ENCODE measurements around the gene HS1BP3.
A peak's percentile ranks its signal among the peaks of the same experiment; 100 is the strongest.

Gene HS1BP3

GRCh38 chr2:20645301-20645701 is 5.6 kb downstream of the HS1BP3 start:
- Histone ChIP-seq H3K27ac (ENCODE audit: poor library complexity, severe bottlenecking) (no peak overlapping the region), H3K9me3 (ENCODE audit: severe bottlenecking) (no peaks in the 10 kb centered on the region), H3K27me3 (ENCODE audit: insufficient read depth, poor library complexity, severe bottlenecking) (no peaks in the 10 kb centered on the region), H3K4me3 (ENCODE audit: severe bottlenecking) (no peak overlapping the region), H3K36me3 (ENCODE audit: low read depth) (no peaks in the 10 kb centered on the region), H3K4me1 (ENCODE audit: insufficient read depth, poor library complexity, severe bottlenecking) (peaks cover 18% of the 10 kb centered on the region)
- ATAC-seq (ENCODE audit: low read depth) (no peak), DNase-seq (ENCODE audit: low spot score) (no peak)
- no peak for TF ChIP-seq CTCF (IDR thresholded peaks at IDR 0.05; ENCODE audit: poor library complexity, severe bottlenecking)

GRCh38 chr2:20643826-20644225 is 7.1 kb downstream of the HS1BP3 start:
- peaks cover 13% of the 10 kb centered on the region for H3K4me1 ChIP-seq (ENCODE audit: insufficient read depth, poor library complexity, severe bottlenecking)
- no peak for TF ChIP-seq CTCF (IDR thresholded peaks at IDR 0.05; ENCODE audit: poor library complexity, severe bottlenecking)
- H3K27me3 ChIP-seq (ENCODE audit: insufficient read depth, poor library complexity, severe bottlenecking), result no peaks in the 10 kb centered on the region
- H3K4me3 ChIP-seq (ENCODE audit: severe bottlenecking), result no peak overlapping the region
- ATAC-seq (ENCODE audit: low read depth) (no peak), DNase-seq (ENCODE audit: low spot score) (no peak)
- no peaks in the 10 kb centered on the region for H3K9me3 ChIP-seq (ENCODE audit: severe bottlenecking)
- H3K27ac ChIP-seq (ENCODE audit: poor library complexity, severe bottlenecking), result no peak overlapping the region
- no peaks in the 10 kb centered on the region for H3K36me3 ChIP-seq (ENCODE audit: low read depth)

GRCh38 chr2:20643060-20643459 is 7.8 kb downstream of the HS1BP3 start:
- Histone ChIP-seq H3K36me3 (ENCODE audit: low read depth) (no peaks in the 10 kb centered on the region), H3K9me3 (ENCODE audit: severe bottlenecking) (no peaks in the 10 kb centered on the region), H3K27ac (ENCODE audit: poor library complexity, severe bottlenecking) (no peak overlapping the region), H3K4me1 (ENCODE audit: insufficient read depth, poor library complexity, severe bottlenecking) (peaks cover 13% of the 10 kb centered on the region), H3K27me3 (ENCODE audit: insufficient read depth, poor library complexity, severe bottlenecking) (no peaks in the 10 kb centered on the region), H3K4me3 (ENCODE audit: severe bottlenecking) (no peak overlapping the region)
- ATAC-seq (ENCODE audit: low read depth) (no peak), DNase-seq (ENCODE audit: low spot score) (no peak)
- no peak for TF ChIP-seq CTCF (IDR thresholded peaks at IDR 0.05; ENCODE audit: poor library complexity, severe bottlenecking)

GRCh38 chr2:20642055-20642971 is 8.6 kb downstream of the HS1BP3 start:
- H3K36me3 ChIP-seq (ENCODE audit: low read depth), result no peaks in the 10 kb centered on the region
- H3K9me3 ChIP-seq (ENCODE audit: severe bottlenecking), result no peaks in the 10 kb centered on the region
- TF ChIP-seq CTCF (IDR thresholded peaks at IDR 0.05; ENCODE audit: poor library complexity, severe bottlenecking), result peak; percentile 96
- no peak for DNase-seq (ENCODE audit: low spot score)
- peaks cover 13% of the 10 kb centered on the region for H3K4me1 ChIP-seq (ENCODE audit: insufficient read depth, poor library complexity, severe bottlenecking)
- H3K4me3 ChIP-seq (ENCODE audit: severe bottlenecking), result no peak overlapping the region
- ATAC-seq (ENCODE audit: low read depth), result peak; percentile 80
- H3K27me3 ChIP-seq (ENCODE audit: insufficient read depth, poor library complexity, severe bottlenecking), result no peaks in the 10 kb centered on the region
- H3K27ac ChIP-seq (ENCODE audit: poor library complexity, severe bottlenecking), result peak overlapping the region; percentile 73
